SIG-M5 treated with dmso at 0.1 percent for 504 hours (cell line): ENCODE measurements around the gene GALR1.
A peak's percentile ranks its signal among the peaks of the same experiment; 100 is the strongest.
"Not testable (repeated sequence)": the region's sequence is repeated elsewhere in the genome, so short reads cannot be mapped to it uniquely, and the experiment has no call there.

ENCODE experiments used
- DNase-seq: peaks from one replicate; lab custom pipeline; 2025; ENCODE audit not compliant: unreplicated experiment; lab: John Stamatoyannopoulos, UW

The GALR1 gene, protein sequence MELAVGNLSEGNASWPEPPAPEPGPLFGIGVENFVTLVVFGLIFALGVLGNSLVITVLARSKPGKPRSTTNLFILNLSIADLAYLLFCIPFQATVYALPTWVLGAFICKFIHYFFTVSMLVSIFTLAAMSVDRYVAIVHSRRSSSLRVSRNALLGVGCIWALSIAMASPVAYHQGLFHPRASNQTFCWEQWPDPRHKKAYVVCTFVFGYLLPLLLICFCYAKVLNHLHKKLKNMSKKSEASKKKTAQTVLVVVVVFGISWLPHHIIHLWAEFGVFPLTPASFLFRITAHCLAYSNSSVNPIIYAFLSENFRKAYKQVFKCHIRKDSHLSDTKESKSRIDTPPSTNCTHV

DNA sequence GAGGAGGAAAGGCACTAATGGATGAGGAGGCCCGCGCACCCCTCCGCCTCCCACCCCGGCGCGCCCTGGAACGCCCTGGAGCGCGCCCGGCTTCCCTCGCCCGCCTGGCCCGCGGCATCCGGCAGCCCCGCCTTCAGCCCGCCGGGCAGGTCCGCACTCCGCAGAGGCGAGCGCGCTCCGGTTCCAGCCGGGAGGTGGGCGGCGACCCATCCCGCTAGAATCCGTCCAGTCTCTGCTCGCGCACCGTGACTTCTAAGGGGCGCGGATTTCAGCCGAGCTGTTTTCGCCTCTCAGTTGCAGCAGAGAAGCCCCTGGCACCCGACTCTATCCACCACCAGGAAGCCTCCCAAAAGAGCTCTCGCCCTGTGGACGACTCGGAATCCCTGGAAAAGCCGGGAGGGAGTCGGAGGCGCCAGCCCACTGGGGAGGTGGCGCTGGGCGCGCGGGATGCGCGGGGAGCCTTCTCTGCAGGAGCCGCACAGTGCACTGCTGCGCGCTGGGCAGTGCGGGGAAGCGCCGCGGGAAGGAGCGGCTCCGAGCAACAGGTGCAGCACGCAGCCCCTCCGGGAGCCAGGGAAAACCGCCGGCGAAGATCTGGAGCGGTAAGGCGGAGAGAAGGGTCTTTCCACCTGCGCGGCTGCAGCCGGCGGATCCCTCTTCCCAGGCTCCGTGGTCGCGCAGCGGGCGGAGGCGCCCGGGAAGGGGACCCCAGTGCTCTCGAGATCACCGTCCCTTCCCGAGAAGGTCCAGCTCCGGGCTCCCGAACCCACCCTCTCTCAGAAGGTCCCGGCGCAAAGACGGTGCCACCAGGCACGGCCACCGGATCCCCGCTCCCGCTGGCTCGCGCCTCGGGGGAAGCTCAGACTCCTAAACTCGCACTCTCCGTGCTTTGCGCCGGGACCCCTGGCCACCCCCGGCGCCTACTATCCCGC lies at the start of gene GALR1:
Gene GALR1, plus strand, starts transcription at position 280 of the 932 bp plus-strand sequence. CDS start 701 bp downstream, outside the sequence.
- DNase-seq = no peak

DNA sequence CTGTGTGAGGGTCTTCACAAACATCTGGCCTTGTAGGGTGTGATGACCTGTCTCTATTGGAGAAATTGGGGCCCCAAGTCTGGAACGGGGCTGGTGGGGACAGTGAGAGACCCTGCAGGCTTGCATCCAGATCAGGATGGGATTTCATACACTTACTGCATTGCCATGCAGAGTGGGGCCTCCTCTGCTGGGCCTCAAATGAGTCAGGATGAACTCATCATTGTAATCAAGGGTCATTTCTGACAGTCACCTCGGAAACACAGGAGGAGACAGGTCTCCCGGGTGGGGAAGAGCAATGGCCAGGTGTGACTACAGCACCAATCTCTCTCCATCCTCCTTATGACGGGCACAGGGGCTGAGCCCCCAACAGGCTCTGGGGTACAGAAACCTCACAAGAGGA lies 48.1 kb upstream of the GALR1 start:
- no peak for DNase-seq

DNA sequence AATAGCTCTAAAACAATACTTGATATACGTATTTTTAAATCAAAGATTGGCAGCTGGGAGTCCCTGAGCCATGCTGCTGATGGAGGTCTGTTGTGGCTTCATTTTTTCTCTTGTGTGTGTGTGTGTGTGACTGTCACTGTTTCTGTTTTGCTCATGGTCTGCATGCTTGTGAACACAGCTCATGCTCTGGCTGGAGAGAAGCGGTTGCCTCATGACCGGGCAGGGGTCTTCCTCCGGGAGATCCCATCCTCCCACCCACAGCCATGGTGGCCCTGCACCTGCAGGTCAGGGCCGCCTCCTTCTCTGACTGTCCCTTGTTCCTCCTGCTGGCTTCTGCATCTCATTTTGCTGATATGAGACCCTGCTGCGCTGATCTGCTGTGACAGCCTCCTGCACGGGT lies 47.3 kb upstream of the GALR1 start:
- DNase-seq = no peak

DNA sequence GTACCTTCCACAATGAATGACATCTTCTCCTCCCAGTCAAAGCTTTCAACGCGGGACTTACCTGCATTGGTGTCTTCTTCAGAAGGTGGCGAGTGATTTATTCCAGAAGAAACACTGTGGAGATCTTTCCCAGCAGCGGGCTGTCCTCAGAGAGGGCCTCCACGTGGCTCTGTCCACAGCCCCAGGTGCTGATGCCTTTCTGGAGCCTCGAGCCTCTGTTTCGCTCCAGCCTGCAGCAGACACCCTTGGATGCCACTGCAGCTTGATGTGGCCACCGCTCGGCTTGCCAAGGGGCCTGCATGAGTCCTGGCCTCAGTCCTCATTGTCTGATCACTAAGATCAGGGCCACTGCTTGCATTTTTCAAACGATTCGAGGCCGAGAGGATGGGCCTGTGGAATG lies 46.6 kb upstream of the GALR1 start:
- no peak for DNase-seq

DNA sequence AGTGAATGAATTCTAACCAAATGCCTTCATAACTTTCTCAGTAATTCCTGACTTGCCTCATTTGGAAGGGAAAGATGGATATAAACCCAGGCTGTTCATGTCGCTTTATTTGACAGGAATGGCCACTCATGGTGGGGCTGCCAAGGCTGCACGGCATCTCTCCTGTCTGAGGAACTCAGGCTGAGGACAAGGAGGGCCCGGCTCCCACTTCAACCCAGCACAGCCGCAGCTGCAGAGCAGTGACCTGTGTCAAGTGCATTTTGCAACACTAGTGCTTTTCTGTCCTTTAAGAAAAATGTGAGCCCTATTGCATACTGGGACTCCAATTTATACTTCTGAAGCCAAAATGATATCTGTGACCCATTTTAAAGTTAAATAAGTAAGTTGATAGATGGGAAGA lies 45.8 kb upstream of the GALR1 start:
- no peak for DNase-seq

DNA sequence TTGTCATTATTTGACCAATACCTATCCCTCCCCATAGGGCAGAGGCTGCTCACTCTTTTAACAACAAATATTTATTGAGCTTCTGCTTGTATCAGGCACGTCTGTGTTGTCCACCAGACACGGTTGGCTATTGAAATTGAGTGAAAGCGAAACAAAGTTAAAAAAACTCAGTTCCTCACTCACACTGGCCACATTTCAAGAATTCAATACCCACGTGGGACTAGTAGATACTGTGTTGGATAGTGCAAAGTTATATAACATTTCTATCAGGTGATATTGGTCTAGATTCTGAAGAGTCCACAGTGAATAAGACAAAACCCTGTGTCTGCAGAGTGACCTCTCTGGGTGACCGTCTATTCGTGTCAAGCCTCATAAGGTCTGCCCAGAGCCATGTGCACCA lies 43.9 kb upstream of the GALR1 start:
- no peak for DNase-seq

DNA sequence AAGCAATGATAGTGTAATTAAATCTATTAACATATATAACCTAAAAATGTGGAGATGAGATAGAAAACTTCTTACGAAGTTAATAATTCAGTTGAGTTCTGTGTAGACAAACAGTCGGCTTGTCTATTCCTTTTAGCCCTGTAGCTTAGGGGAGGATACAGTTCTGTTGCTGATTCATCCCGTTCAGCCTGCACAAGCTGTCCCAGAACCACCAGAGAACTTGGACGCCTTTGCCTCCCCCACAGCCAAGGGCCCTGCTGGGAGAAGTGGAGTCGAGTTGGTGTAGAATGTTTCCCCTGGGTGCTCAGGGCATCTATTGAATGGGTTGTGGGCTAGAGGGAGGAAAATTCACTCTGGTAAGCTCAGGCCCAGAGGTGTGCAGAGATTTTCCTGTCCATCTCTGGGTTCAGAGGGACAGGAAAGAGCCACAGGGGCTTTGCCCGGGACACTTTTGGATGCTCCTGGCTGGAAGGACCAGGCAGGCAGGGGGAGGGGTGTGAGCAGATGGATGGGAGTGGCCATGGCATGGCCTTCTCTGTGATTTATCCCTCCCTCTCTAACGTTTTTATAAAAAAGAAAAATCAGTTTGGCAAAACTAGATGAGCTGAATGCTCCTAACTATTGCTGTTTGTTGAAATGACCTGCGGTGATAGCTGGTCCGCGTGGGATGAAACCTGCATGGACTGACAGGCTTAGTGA lies 42.8 kb upstream of the GALR1 start:
- DNase-seq = no peak

DNA sequence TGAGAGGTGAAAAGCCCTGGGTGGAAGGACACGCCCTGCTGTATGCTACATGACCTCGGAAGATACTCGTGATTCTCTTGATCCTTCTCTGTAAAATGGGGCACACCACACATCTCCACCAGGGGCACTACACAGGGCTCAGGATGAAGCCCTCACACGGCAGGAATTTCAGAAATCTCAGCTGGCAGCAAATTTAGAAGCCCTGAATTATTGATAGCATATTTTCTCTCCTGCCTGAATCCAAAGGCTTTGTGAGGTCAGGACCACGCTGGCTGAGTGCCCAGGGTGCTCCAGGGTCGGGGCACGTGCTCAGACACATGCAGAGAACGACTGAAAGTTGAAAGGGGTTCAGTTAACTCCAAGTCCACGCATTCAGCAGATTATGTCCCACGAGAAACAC lies 42.1 kb upstream of the GALR1 start:
- peak; percentile 47 for DNase-seq

DNA sequence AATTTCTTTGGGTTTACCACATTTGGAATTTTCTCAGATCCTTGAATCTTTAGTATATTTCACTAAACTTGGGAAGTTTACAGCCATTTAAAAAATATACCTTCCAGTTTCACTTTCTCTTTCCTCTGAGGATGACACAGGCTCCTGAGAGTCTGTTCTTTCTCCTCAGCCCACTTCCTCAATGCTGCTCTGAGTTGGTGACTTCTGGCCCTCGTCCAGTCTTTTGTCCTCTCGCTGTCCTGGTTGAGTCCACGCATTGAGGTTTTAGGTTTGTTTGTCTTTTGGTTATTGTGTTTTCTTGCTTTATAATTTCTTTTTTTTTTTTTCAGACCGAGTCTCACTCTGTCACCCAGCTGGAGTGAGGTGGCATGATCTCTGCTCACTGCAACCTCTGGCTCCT lies 40.7 kb upstream of the GALR1 start:
- peak; percentile 51 for DNase-seq

DNA sequence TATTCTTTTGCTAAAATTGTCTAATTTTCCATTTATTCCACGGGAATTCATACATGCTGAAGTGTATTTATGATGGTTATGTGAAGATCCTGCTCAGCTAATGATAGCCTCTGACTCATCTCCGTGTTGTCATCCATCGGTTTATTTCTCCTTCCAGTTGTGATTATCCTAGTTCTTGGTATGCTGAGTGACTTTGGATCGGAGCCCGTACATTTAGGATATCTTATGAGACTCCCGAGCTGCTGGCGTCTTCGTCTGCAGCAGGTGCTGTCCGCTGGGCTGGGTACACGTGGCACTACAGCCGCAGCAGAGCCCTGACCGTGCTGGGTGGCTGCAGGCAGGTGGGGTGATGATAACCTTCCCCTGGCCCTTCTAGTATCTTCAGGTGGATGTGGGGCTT lies 40.1 kb upstream of the GALR1 start:
- DNase-seq = no peak

DNA sequence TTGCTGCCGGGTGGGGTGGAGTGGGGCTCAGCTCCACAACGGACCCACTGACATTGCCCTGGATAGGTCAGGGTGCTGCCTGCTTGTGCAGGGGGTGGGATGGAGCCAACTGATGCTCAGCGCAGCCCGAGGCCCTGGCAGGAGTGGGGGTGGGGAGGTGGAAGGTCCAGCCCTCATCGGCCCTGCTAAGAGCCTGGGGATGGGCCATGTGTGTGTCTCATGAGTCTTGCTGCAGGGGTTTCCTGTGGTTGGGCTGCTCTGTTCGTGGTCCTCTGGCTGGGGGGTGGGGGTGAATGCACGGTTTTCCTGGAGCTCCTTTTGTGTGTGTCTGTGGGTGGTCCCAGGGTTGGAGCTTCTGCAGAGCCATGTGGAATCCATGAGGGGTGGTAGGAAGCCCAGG lies 39.4 kb upstream of the GALR1 start:
- no peak for DNase-seq

DNA sequence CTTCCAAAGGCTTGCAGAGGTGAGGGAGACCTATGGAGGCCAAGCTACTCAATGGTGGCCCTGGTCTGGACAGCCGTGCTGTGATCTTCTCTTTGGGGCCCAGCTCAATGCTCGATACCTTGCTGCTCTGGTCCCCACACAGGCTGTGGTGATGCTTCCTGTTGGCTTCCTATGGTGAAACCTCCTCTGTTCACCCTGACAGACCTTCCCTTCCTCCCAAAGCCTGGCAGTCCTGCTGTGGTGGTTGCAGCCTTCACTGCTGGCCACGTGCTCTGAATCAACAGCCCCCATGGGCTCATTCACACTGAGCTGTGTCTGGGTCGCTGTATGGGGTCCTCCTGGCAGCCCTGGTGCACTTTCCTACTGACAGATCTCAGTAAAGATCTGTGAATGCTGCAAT lies 31.0 kb upstream of the GALR1 start:
- no peak for DNase-seq

DNA sequence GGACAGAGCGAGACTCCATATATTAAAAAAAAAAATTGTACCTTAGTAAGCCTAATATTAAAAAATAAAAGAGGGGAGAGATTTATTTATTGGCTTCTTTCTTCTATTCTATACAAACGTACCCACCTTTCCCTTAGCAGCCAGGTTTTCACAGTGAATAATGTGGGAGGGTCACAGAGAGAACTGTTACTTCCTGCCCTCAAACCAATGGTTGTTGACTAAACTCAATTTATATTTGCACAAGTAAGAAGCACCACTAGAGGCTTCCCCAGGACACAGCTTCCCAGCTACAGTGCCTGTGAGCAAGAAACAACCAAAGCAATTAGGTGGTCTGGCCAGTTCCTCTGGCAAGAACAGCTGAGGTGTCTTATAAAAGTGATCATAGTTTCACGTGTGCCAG lies 28.9 kb upstream of the GALR1 start:
- DNase-seq = no peak

DNA sequence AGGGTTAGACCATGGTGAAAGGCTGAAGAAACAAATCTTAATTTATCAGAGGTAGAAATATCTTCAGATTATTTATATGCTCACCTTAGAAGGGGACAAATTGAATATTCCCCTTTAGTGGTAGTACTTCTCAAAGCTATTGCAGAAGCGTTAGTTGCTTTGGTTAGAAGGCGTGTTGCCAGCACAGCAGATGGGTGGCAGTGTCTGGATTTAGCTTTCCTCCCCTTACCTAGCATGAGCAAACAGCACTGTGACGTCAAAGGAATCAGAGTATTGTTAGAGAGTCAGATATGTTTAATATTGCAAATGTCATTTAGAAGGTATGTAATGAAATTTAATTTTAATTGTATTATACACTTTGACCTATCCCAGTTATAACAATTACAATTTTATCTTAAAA lies 27.2 kb upstream of the GALR1 start:
- DNase-seq = no peak

DNA sequence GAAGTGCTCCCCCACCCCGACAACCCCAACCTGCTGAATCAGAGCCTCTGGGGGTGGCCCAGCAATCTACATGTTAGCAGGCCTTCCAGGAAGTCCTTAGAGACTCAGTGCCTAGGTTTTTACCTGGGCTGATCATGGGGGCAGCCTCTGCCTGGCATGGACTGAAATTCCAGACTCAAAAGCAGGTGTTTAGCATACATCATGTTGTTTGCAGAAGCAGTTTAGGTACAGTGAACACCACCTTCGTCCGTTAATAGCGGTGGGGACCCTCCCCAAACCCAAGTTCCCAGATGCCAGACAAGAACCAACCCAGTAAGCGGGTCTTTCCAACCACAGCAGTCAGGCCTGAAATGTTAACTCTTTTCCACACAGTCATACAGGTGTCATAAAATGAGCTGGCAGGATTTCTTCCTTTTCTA lies 26.4 kb upstream of the GALR1 start:
- DNase-seq = no peak

DNA sequence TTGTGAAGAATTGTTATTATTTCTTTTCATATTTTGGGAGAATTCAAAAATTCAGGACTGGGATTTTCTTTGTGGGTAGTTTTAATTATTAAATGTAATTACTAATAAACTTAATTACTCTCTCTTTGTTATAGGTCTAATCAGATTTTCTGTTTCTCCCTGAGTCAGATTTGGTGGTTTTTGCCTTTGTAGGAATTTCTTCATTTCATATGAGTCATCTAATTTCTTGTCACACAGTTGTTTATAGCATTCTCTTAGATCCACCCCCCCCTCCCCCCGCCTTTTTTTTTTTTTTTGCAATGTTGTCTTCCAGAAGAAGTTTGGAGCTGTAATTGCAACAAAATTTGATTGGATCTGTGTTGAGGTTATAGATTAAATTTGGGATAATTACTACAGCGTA lies 26.0 kb upstream of the GALR1 start:
- DNase-seq = no peak

DNA sequence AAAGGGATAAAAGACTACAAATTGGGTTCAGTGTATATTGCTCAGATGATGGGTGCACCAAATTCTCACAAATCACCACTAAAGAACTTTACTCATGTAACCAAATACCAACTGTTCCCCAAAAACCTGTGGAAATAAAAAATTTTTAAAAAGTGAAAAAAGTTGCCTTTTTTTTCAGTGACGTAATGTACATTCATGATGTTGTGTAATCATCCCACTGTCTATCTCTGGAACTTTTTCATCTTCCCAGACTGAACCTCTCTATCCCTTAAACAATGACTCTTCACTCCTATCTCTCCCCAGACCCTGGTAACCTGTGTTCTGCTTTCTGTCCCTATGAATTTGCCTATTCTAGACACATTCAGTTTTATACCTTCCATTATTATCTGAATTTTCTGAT lies 19.0 kb upstream of the GALR1 start:
- DNase-seq = no peak

DNA sequence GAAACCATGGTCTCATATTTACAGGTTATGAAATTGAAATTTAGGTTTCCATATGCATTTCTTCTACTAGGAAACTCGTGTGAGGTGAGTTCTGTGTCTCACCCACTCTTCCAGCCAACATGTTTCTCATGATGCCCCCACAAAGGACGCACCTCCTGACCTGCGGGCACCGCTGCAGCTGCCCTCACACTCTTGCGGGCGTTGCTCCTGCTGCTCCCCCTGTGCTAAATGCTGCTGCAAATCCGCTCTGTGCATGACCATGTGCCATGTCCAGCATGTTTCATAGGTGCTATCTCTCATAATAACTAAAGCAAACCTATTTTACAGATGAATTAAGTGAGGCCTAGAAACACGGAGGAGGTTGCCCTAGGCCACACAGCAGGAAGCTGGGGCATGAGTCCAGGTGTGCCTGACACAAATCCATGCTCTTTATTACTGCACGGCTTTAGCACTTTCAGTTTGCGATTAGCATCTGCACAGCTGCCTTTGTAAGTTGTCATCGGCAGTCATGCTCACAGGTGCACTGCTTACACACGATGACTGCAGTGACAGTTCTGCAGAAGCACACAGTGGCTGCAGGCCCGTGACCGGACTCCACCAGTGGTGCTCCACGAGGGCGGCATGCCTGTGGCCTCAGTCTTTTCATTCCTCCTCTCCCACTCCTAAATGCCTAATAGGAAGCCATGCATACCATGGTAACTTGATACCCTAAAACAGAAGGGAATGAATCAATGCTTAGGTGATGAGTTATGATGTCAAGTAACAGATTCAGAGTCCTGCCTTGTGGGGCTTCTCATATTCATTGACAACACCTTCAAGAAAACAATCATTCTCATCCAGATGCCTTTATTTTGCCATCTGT lies 14.9 kb upstream of the GALR1 start:
- no peak for DNase-seq

DNA sequence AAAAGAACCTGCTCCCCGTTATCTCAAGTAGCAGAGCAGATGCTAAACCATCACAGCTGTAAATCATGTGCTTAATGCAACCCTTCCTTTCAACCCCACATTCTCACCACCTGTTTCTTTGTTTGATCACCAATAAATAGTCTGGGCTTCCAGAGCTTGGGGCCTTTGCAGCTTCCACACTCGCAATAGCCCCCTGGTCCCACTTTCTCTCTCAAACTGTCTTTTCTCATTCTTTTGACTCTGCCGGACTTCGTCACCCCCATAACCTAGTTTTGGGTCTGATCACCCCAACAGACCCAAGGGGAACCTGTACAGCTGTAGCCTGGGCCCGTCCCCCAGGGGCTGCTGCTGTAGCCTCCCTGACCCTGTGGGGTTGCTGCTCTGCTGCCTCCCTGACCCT lies 10.4 kb upstream of the GALR1 start:
- DNase-seq = not testable (repeated sequence)

DNA sequence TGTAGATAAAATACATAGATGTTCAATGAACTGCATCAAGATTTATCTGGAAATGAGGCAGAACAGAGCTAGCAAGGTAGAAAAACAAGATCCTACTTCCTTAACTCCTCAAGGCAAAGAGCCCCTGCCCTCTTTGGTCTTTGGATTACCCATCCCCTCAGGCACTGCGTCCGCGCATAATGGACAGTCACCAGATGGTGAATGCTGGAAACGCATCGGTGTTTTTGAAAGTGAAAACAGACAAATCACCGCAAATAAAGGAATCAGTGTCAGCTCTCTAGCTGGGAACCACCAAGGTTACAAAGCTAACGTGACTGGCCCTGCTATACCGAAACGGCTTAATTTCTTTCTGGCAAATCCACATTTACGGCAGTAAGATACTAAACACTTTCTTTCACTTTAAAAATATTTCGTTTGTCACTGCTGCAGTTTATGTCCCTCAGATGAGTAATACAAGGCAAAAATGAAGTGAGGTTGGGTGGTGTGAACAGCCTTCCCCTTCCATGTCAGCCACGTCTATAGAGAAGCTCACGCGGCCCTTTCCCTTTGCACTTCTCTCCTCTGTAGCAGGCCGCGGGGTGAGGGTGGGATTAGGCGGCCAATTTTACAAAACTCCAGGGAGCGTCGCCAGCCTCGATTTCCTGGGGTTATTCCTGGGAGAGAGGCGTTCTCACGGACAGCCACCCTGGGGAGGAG lies 627 bp upstream of the GALR1 start:
- DNase-seq = no peak
